Midbrain (tissue), 1 donor: Measurements from ENCODE around the gene HAS3.
"Not testable (repeated sequence)": the region's sequence is repeated elsewhere in the genome, so short reads cannot be mapped to it uniquely, and the experiment has no call there.

ENCODE experiments used
- DNase-seq: peaks from one replicate; lab custom pipeline; 2025; lab: John Stamatoyannopoulos, UW

HAS3 gene

GRCh38 chr16:69105501-69106361 lies at the start of gene HAS3:
Gene HAS3, plus strand, starts transcription at chr16:69105653. Its CDS starts 3,743 bp downstream, at chr16:69109396.
- DNase-seq, result peak; percentile 16

GRCh38 chr16:69055980-69056379 lies 49.5 kb upstream of the HAS3 start:
- no peak for DNase-seq

- DNase-seq, result no peak
Observed at GRCh38 chr16:69056421-69056820, 49.0 kb upstream of the HAS3 start.

GRCh38 chr16:69057400-69058378 lies 47.8 kb upstream of the HAS3 start:
- DNase-seq, result no peak

GRCh38 chr16:69063491-69063890 lies 42.0 kb upstream of the HAS3 start:
- DNase-seq, result not testable (repeated sequence)

- DNase-seq, result no peak
Observed at GRCh38 chr16:69064124-69064763, 41.2 kb upstream of the HAS3 start.

GRCh38 chr16:69064764-69065313 lies 40.6 kb upstream of the HAS3 start:
- DNase-seq, result no peak

- DNase-seq, result no peak
Observed at GRCh38 chr16:69069504-69069903, 35.9 kb upstream of the HAS3 start.

- DNase-seq, result no peak
Observed at GRCh38 chr16:69071036-69071435, 34.4 kb upstream of the HAS3 start.

- no peak for DNase-seq
Observed at GRCh38 chr16:69072640-69072974, 32.8 kb upstream of the HAS3 start.

GRCh38 chr16:69073181-69073702 lies 32.2 kb upstream of the HAS3 start:
- DNase-seq, result no peak

GRCh38 chr16:69077251-69077650 lies 28.2 kb upstream of the HAS3 start:
- no peak for DNase-seq

- no peak for DNase-seq
Observed at GRCh38 chr16:69078073-69078472, 27.4 kb upstream of the HAS3 start.

- no peak for DNase-seq
Observed at GRCh38 chr16:69079697-69080096, 25.8 kb upstream of the HAS3 start.

GRCh38 chr16:69083306-69083941 lies 22.0 kb upstream of the HAS3 start:
- DNase-seq, result no peak

GRCh38 chr16:69084289-69084688 lies 21.2 kb upstream of the HAS3 start:
- no peak for DNase-seq

- DNase-seq, result no peak
Observed at GRCh38 chr16:69085032-69085695, 20.3 kb upstream of the HAS3 start.

GRCh38 chr16:69087161-69087581 lies 18.3 kb upstream of the HAS3 start:
- no peak for DNase-seq

GRCh38 chr16:69088684-69089083 lies 16.8 kb upstream of the HAS3 start:
- no peak for DNase-seq

- no peak for DNase-seq
Observed at GRCh38 chr16:69089091-69089910, 16.2 kb upstream of the HAS3 start.
